DOHH2 (cell line): Measurements from ENCODE around the gene HECW1.

ENCODE experiments used
- H3F3A ChIP-seq: fragments of 200-600 bp; sonication (generic), shearing (Covaris generic); 2 replicates; pipeline ENCODE4 v1.6.0; 2016; ENCODE audit warnings: antibody characterized with exemption, mild to moderate bottlenecking; ENCODE audit not compliant: control insufficient read depth, insufficient read depth
- H3K27ac ChIP-seq: fragments of 200-600 bp; sonication (generic); 2 replicates; pipeline ENCODE4 v1.5.1; 2014; ENCODE audit warnings: low read depth, mild to moderate bottlenecking, low read length, moderate library complexity
- H3K27me3 ChIP-seq: fragments of 200-600 bp; sonication (generic); 2 replicates; pipeline ENCODE4 v1.6.1; 2014; ENCODE audit warnings: mild to moderate bottlenecking, low read length, mixed read lengths; ENCODE audit not compliant: control insufficient read depth
- H3K36me3 ChIP-seq: fragments of 200-600 bp; sonication (generic); 2 replicates; pipeline ENCODE4 v1.6.1; 2014; ENCODE audit warnings: mild to moderate bottlenecking, low read length, moderate library complexity, mixed read lengths; ENCODE audit not compliant: control insufficient read depth
- H3K4me1 ChIP-seq: fragments of 200-600 bp; sonication (generic); 2 replicates; pipeline ENCODE4 v1.6.1; 2014; ENCODE audit warnings: mild to moderate bottlenecking, low read length, mixed read lengths; ENCODE audit not compliant: control insufficient read depth
- H3K4me2 ChIP-seq: fragments of 200-600 bp; sonication (generic); 2 replicates; pipeline ENCODE4 v1.6.0; 2014; ENCODE audit warnings: mild to moderate bottlenecking, low read length, moderate library complexity
- H3K4me3 ChIP-seq: fragments of 200-600 bp; sonication (generic); 2 replicates; pipeline ENCODE4 v1.5.1; 2014; ENCODE audit warnings: mild to moderate bottlenecking, low read length, mixed read lengths
- H3K79me2 ChIP-seq: fragments of 200-600 bp; sonication (generic); 2 replicates; pipeline ENCODE4 v1.6.1; 2014; ENCODE audit warnings: mild to moderate bottlenecking, low read length, mixed read lengths; ENCODE audit not compliant: control insufficient read depth
- H3K9me2 ChIP-seq: fragments of 200-600 bp; sonication (generic); replicated peaks from 2 replicates; pipeline ENCODE4 v1.6.1; 2014; ENCODE audit warnings: mild to moderate bottlenecking, low read length, mixed read lengths; ENCODE audit not compliant: control insufficient read depth
- H3K9me3 ChIP-seq: fragments of 200-600 bp; sonication (generic); 2 replicates; pipeline ENCODE4 v1.6.1; 2014; ENCODE audit warnings: antibody characterized with exemption, low read length, mixed read lengths; ENCODE audit not compliant: control insufficient read depth, insufficient read depth
- H4K20me1 ChIP-seq: fragments of 200-600 bp; sonication (generic); 2 replicates; pipeline ENCODE4 v1.6.0; 2014; ENCODE audit warnings: low read depth, mild to moderate bottlenecking, antibody characterized with exemption, low read length, moderate library complexity; ENCODE audit not compliant: control insufficient read depth, insufficient read depth
- EZH2phosphoT487 ChIP-seq: fragments of 200-600 bp; sonication (generic); IDR thresholded peaks from 2 replicates; pipeline ENCODE4 v1.6.1; 2017; ENCODE audit warnings: borderline replicate concordance, mild to moderate bottlenecking, antibody characterized with exemption, low read length, moderate library complexity, mixed read lengths
- TF ChIP-seq, protein P1 (sequence below): fragments of 200-600 bp; sonication (generic); IDR thresholded peaks from one replicate; pipeline ENCODE4 v1.5.1; 2014; ENCODE audit warnings: antibody characterized with exemption, mild to moderate bottlenecking, low read depth, low read length; ENCODE audit not compliant: poor library complexity, severe bottlenecking

Gene HECW1

DNA sequence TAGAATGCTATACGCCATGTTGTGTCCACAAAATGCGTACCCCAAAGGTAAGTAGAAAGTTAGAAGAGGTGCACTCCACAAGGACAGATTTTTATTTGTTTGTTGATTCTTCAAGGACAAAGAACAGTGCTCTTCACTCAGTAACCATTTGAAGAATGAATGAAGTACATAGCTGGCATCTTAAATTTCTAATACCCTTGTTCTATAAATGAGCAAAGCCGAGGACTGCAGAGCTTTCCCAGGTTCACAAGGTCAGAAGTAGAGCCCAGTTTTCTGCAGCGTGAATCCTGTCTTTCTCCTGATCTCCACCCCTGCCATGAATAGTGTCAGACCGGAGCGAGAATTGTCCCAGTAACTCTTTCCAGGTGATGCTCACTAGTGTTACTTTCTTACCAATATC lies 9.5 kb downstream of the HECW1 start:
- H4K20me1 ChIP-seq, result no peaks in the 10 kb centered on the region
- TF ChIP-seq EZH2phosphoT487, result no peak
- TF ChIP-seq, protein P1, sequence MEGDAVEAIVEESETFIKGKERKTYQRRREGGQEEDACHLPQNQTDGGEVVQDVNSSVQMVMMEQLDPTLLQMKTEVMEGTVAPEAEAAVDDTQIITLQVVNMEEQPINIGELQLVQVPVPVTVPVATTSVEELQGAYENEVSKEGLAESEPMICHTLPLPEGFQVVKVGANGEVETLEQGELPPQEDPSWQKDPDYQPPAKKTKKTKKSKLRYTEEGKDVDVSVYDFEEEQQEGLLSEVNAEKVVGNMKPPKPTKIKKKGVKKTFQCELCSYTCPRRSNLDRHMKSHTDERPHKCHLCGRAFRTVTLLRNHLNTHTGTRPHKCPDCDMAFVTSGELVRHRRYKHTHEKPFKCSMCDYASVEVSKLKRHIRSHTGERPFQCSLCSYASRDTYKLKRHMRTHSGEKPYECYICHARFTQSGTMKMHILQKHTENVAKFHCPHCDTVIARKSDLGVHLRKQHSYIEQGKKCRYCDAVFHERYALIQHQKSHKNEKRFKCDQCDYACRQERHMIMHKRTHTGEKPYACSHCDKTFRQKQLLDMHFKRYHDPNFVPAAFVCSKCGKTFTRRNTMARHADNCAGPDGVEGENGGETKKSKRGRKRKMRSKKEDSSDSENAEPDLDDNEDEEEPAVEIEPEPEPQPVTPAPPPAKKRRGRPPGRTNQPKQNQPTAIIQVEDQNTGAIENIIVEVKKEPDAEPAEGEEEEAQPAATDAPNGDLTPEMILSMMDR, result no peak
- H3K4me1 ChIP-seq, result no peaks in the 10 kb centered on the region
- H3K36me3 ChIP-seq, result no peaks in the 10 kb centered on the region
- H3K79me2 ChIP-seq, result no peaks in the 10 kb centered on the region
- H3K9me3 ChIP-seq, result no peaks in the 10 kb centered on the region
- H3K4me3 ChIP-seq, result no peak overlapping the region
- H3K27ac ChIP-seq, result no peak overlapping the region
- H3F3A ChIP-seq, result no peaks in the 10 kb centered on the region
- no peaks in the 10 kb centered on the region for H3K27me3 ChIP-seq
- H3K9me2 ChIP-seq, result no peaks in the 10 kb centered on the region
- no peak overlapping the region for H3K4me2 ChIP-seq

DNA sequence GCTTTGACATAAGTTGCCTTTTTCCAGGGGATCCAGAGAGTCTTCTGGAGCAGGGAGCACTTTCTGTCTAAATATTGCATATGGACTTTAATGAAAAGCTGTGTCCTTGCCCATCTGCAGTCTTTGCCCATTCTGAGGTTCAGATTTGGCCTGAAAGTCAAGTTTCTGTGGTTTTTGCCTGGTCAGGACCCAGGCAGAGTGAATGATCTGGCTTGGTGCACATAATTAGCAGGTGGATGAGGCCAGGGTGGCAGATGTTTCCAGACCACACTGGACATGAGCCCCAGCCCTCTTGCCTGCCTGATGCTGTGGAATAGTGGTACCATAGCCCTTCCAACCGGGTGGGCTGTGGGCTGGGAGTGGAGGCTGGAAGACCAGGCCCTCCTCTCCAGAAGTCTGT lies 11.0 kb downstream of the HECW1 start:
- no peaks in the 10 kb centered on the region for H3K27me3 ChIP-seq
- H3K27ac ChIP-seq, result no peak overlapping the region
- H3K4me1 ChIP-seq, result no peaks in the 10 kb centered on the region
- H3F3A ChIP-seq, result no peaks in the 10 kb centered on the region
- TF ChIP-seq EZH2phosphoT487, result no peak
- TF ChIP-seq, protein P1, result no peak
- H4K20me1 ChIP-seq, result no peaks in the 10 kb centered on the region
- no peaks in the 10 kb centered on the region for H3K9me3 ChIP-seq
- H3K4me2 ChIP-seq, result no peak overlapping the region
- no peaks in the 10 kb centered on the region for H3K79me2 ChIP-seq
- no peak overlapping the region for H3K4me3 ChIP-seq
- no peaks in the 10 kb centered on the region for H3K36me3 ChIP-seq
- no peaks in the 10 kb centered on the region for H3K9me2 ChIP-seq

DNA sequence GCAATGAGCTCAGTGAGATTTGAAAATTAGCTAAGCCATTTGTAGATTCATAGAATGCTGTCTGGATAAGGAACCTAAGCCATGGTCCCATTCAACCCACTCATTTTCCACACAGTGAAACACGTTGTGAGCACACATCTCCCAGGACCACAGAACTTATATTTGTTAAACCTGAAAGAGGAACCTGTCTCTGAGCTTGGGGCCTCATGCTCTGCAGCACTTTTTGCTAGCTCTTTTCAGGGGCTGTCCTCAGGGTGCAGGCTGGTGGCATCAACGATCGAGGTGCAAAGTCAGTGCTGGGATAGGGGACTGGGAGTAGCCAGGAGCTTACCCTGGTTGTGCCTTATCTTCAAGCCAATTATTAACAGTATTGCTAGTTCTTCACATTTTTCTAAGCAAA lies 11.9 kb downstream of the HECW1 start:
- H3K27ac ChIP-seq, result no peak overlapping the region
- no peaks in the 10 kb centered on the region for H3K9me2 ChIP-seq
- no peak for TF ChIP-seq EZH2phosphoT487
- TF ChIP-seq, protein P1, result no peak
- H3K27me3 ChIP-seq, result no peaks in the 10 kb centered on the region
- no peaks in the 10 kb centered on the region for H3K79me2 ChIP-seq
- H3K4me2 ChIP-seq, result no peak overlapping the region
- no peaks in the 10 kb centered on the region for H4K20me1 ChIP-seq
- H3K4me3 ChIP-seq, result no peak overlapping the region
- no peaks in the 10 kb centered on the region for H3K36me3 ChIP-seq
- no peaks in the 10 kb centered on the region for H3K4me1 ChIP-seq
- H3K9me3 ChIP-seq, result no peaks in the 10 kb centered on the region
- no peaks in the 10 kb centered on the region for H3F3A ChIP-seq

DNA sequence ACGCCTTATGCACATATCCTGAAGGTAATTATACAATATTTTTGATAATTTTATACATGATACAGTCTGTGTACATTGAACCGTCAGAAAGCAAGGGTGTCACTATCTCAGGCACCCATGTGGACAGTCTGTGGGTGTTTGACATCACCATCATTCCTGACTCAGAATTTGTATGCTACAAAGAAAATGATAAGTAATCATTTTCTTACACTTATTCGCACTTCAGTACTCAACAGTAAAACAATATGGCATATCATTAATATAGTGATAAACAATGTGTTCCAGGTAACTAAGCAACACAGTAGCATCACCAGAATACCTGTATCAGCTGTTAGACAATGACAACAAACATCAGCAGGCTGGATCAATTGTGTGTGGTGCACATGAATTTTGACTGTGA lies 17.9 kb downstream of the HECW1 start:
- no peak overlapping the region for H3K27ac ChIP-seq
- H3K4me2 ChIP-seq, result no peak overlapping the region
- no peak overlapping the region for H3K4me3 ChIP-seq
- no peaks in the 10 kb centered on the region for H3K27me3 ChIP-seq
- H3K9me3 ChIP-seq, result no peaks in the 10 kb centered on the region
- H4K20me1 ChIP-seq, result no peaks in the 10 kb centered on the region; the same call in 1 of the 2 replicates
- TF ChIP-seq, protein P1, result no peak
- TF ChIP-seq EZH2phosphoT487, result no peak
- H3F3A ChIP-seq, result no peaks in the 10 kb centered on the region
- H3K9me2 ChIP-seq, result no peaks in the 10 kb centered on the region
- H3K4me1 ChIP-seq, result no peaks in the 10 kb centered on the region
- H3K79me2 ChIP-seq, result no peaks in the 10 kb centered on the region
- no peaks in the 10 kb centered on the region for H3K36me3 ChIP-seq
